ENCODE data around the gene CRYBG3.

- TF ChIP-seq CTCF (IDR thresholded peaks at IDR 0.05; ENCODE audit: poor library complexity, severe bottlenecking) (no peak), TAF1 (IDR thresholded peaks at IDR 0.05; ENCODE audit: low read depth) (no peak), RAD21 (conservative IDR thresholded peaks at IDR 0.05) (no peak)
Observed at GRCh38 chr3:97935842-97936241, 114.0 kb downstream of the CRYBG3 start.
